Neuron (in vitro differentiated cells): ENCODE data around the gene KCNN1.
"Not testable (repeated sequence)": the region's sequence is repeated elsewhere in the genome, so short reads cannot be mapped to it uniquely, and the experiment has no call there.

Experiments used
- H2AFZ ChIP-seq: one replicate; pipeline ENCODE4 v1.6.1; 2013; ENCODE audit warnings: low read depth, mild to moderate bottlenecking, inconsistent platforms, low read length, moderate library complexity
- H3K27me3 ChIP-seq: one replicate; pipeline ENCODE4 v1.6.1; 2013; ENCODE audit warnings: low read length; ENCODE audit not compliant: insufficient read depth
- H3K36me3 ChIP-seq: one replicate; pipeline ENCODE4 v1.6.1; 2013; ENCODE audit warnings: low read length; ENCODE audit not compliant: insufficient read depth
- H3K4me1 ChIP-seq: one replicate; pipeline ENCODE4 v1.6.1; 2013; ENCODE audit warnings: low read length; ENCODE audit not compliant: insufficient read depth
- H3K4me3 ChIP-seq: 2 replicates; pipeline ENCODE4 v1.5.1; 2013; ENCODE audit warnings: mild to moderate bottlenecking, low read length, moderate library complexity
- H3K9me3 ChIP-seq: one replicate; pipeline ENCODE4 v1.6.1; 2013; ENCODE audit warnings: low read length

The KCNN1 gene

GRCh38 chr19:17966550-17967256 is at the start of gene KCNN1:
Gene KCNN1, plus strand, starts transcription at chr19:17967107. Its CDS starts 6,782 bp downstream, at chr19:17973889.
- Histone ChIP-seq H2AFZ (no peak within 1 kb of the TSS), H3K36me3 (peaks cover 8% of the 10 kb centered on the region), H3K9me3 (no peaks in the 10 kb centered on the region), H3K4me1 (peaks cover 21% of the 10 kb centered on the region), H3K27me3 (no peaks in the 10 kb centered on the region), H3K4me3 (peak within 1 kb of the TSS; percentile 54)

- H2AFZ ChIP-seq, H3K36me3 ChIP-seq, H3K9me3 ChIP-seq, H3K4me1 ChIP-seq, H3K27me3 ChIP-seq, H3K4me3 ChIP-seq: not testable (repeated sequence)
Measured at GRCh38 chr19:17918151-17918550, 48.8 kb upstream of the KCNN1 start.

GRCh38 chr19:17919122-17919521 is 47.8 kb upstream of the KCNN1 start:
- H3K4me3 ChIP-seq, H3K36me3 ChIP-seq, H3K9me3 ChIP-seq, H3K27me3 ChIP-seq, H2AFZ ChIP-seq, H3K4me1 ChIP-seq: not testable (repeated sequence)

- no peaks in the 10 kb centered on the region for H3K36me3 ChIP-seq
- H2AFZ ChIP-seq = no peak overlapping the region
- peaks cover 2% of the 10 kb centered on the region for H3K9me3 ChIP-seq
- no peaks in the 10 kb centered on the region for H3K4me1 ChIP-seq
- H3K27me3 ChIP-seq = no peaks in the 10 kb centered on the region
- no peak overlapping the region for H3K4me3 ChIP-seq
Measured at GRCh38 chr19:17920527-17920926, 46.4 kb upstream of the KCNN1 start.

GRCh38 chr19:17922138-17922537 is 44.8 kb upstream of the KCNN1 start:
- H3K4me1 ChIP-seq = no peaks in the 10 kb centered on the region

GRCh38 chr19:17926044-17926443 is 40.9 kb upstream of the KCNN1 start:
- H3K4me3 ChIP-seq = no peak overlapping the region
- no peaks in the 10 kb centered on the region for H3K27me3 ChIP-seq
- no peaks in the 10 kb centered on the region for H3K36me3 ChIP-seq
- no peaks in the 10 kb centered on the region for H3K4me1 ChIP-seq
- H3K9me3 ChIP-seq = peaks cover 2% of the 10 kb centered on the region
- H2AFZ ChIP-seq = no peak overlapping the region

More at GRCh38 chr19:17922138-17922537, 44.8 kb upstream of the KCNN1 start:
- Histone ChIP-seq H2AFZ (no peak overlapping the region), H3K27me3 (no peaks in the 10 kb centered on the region), H3K36me3 (no peaks in the 10 kb centered on the region), H3K4me3 (no peak overlapping the region), H3K9me3 (peaks cover 2% of the 10 kb centered on the region)

GRCh38 chr19:17929056-17929455 is 37.9 kb upstream of the KCNN1 start:
- H3K36me3 ChIP-seq = no peaks in the 10 kb centered on the region
- H2AFZ ChIP-seq = no peak overlapping the region
- peaks cover 8% of the 10 kb centered on the region for H3K4me1 ChIP-seq
- H3K4me3 ChIP-seq = no peak overlapping the region
- no peaks in the 10 kb centered on the region for H3K27me3 ChIP-seq
- peaks cover 2% of the 10 kb centered on the region for H3K9me3 ChIP-seq

GRCh38 chr19:17931532-17932191 is 35.2 kb upstream of the KCNN1 start:
- H3K27me3 ChIP-seq = no peaks in the 10 kb centered on the region
- H2AFZ ChIP-seq = no peak overlapping the region
- peaks cover 4% of the 10 kb centered on the region for H3K36me3 ChIP-seq
- H3K9me3 ChIP-seq = no peaks in the 10 kb centered on the region
- H3K4me1 ChIP-seq = peaks cover 8% of the 10 kb centered on the region
- no peak overlapping the region for H3K4me3 ChIP-seq

- Histone ChIP-seq H3K36me3 (peaks cover 4% of the 10 kb centered on the region), H3K27me3 (no peaks in the 10 kb centered on the region), H3K4me3 (peak within 1 kb of the TSS; percentile 78), H3K4me1 (peaks cover 8% of the 10 kb centered on the region), H3K9me3 (no peaks in the 10 kb centered on the region), H2AFZ (peak within 1 kb of the TSS; percentile 75)
Measured at GRCh38 chr19:17932485-17933338, 34.2 kb upstream of the KCNN1 start, which contains the start of gene CCDC124. Gene CCDC124, plus strand, starts transcription at chr19:17933015. Its CDS starts 3,406 bp downstream, at chr19:17936421.

GRCh38 chr19:17933414-17934129 is 33.3 kb upstream of the KCNN1 start:
- Histone ChIP-seq H2AFZ (no peak overlapping the region), H3K9me3 (no peaks in the 10 kb centered on the region), H3K36me3 (peaks cover 5% of the 10 kb centered on the region), H3K27me3 (no peaks in the 10 kb centered on the region), H3K4me3 (peak overlapping the region; percentile 78), H3K4me1 (peaks cover 8% of the 10 kb centered on the region)

- Histone ChIP-seq H3K9me3 (no peaks in the 10 kb centered on the region), H3K4me1 (peaks cover 8% of the 10 kb centered on the region), H3K36me3 (peaks cover 14% of the 10 kb centered on the region), H2AFZ (no peak overlapping the region), H3K27me3 (no peaks in the 10 kb centered on the region), H3K4me3 (no peak overlapping the region)
Measured at GRCh38 chr19:17936379-17936778, 30.5 kb upstream of the KCNN1 start.

GRCh38 chr19:17937371-17937900 is 29.5 kb upstream of the KCNN1 start:
- Histone ChIP-seq H3K36me3 (peaks cover 21% of the 10 kb centered on the region), H3K4me3 (no peak overlapping the region), H3K27me3 (no peaks in the 10 kb centered on the region), H3K4me1 (peaks cover 8% of the 10 kb centered on the region), H2AFZ (no peak overlapping the region), H3K9me3 (no peaks in the 10 kb centered on the region)
